Hepatocyte (in vitro differentiated cells): ENCODE results near the gene DTHD1. TPM values are rescaled to one million over a fixed set of nuclear protein-coding genes. Genes with fewer than 3 reads are reported as not detected.

Experiments used
- DNase-seq: peaks from one replicate; pipeline ENCODE4 v3.0.0-alpha.2; 2016; ENCODE audit warnings: low spot score
- H2AFZ ChIP-seq: fragments of 200-600 bp; sonication (generic); 2 replicates; pipeline ENCODE4 v1.6.0; 2016; ENCODE audit warnings: antibody characterized with exemption, mild to moderate bottlenecking
- H3K27ac ChIP-seq: fragments of 200-600 bp; sonication (generic); 2 replicates; pipeline ENCODE4 v1.5.1; 2016; ENCODE audit warnings: mild to moderate bottlenecking
- H3K27me3 ChIP-seq: fragments of 200-600 bp; sonication (generic); 2 replicates; pipeline ENCODE4 v1.6.1; 2016
- H3K36me3 ChIP-seq: fragments of 200-600 bp; sonication (generic); replicated peaks from 2 replicates; pipeline ENCODE4 v1.5.1; 2016; ENCODE audit warnings: low read depth; ENCODE audit not compliant: insufficient read depth
- H3K4me1 ChIP-seq: fragments of 200-600 bp; sonication (generic); 2 replicates; pipeline ENCODE4 v1.5.1; 2016; ENCODE audit warnings: mild to moderate bottlenecking, moderate library complexity; ENCODE audit not compliant: insufficient read depth
- H3K4me2 ChIP-seq: fragments of 200-600 bp; sonication (generic); 2 replicates; pipeline ENCODE4 v1.6.0; 2016
- H3K4me3 ChIP-seq: fragments of 200-600 bp; sonication (generic); 2 replicates; pipeline ENCODE4 v1.5.1; 2016; ENCODE audit warnings: mild to moderate bottlenecking
- H3K79me2 ChIP-seq: fragments of 200-600 bp; sonication (generic); 2 replicates; pipeline ENCODE4 v1.6.0; 2017; ENCODE audit warnings: mild to moderate bottlenecking
- H3K9me2 ChIP-seq: fragments of 200-600 bp; sonication (generic); replicated peaks from 2 replicates; pipeline ENCODE4 v1.6.0; 2017; ENCODE audit warnings: mild to moderate bottlenecking; ENCODE audit not compliant: insufficient read depth
- H3K9me3 ChIP-seq: fragments of 200-600 bp; sonication (generic); 2 replicates; pipeline ENCODE4 v1.5.1; 2016; ENCODE audit warnings: low read depth, mild to moderate bottlenecking
- H4K20me1 ChIP-seq: fragments of 200-600 bp; sonication (generic); 2 replicates; pipeline ENCODE4 v1.6.0; 2016; ENCODE audit warnings: mild to moderate bottlenecking; ENCODE audit not compliant: insufficient read depth, poor library complexity, severe bottlenecking
- CTCF ChIP-seq: fragments of 200-600 bp; sonication (generic); IDR thresholded peaks from 2 replicates; pipeline ENCODE4 v1.5.1; 2016; ENCODE audit warnings: antibody characterized with exemption, mild to moderate bottlenecking; ENCODE audit not compliant: poor library complexity
- EZH2 ChIP-seq: fragments of 200-600 bp; sonication (generic); IDR thresholded peaks from 2 replicates; pipeline ENCODE4 v1.6.1; 2016; ENCODE audit warnings: antibody characterized with exemption, mild to moderate bottlenecking, borderline replicate concordance
- EZH2phosphoT487 ChIP-seq: fragments of 200-600 bp; sonication (generic); IDR thresholded peaks from one replicate; pipeline ENCODE4 v1.6.1; 2018; ENCODE audit warnings: antibody characterized with exemption, mild to moderate bottlenecking, low read depth, moderate library complexity; ENCODE audit not compliant: unreplicated experiment, severe bottlenecking
- WGBS: methylation state at CpG from one replicate; pipeline ENCODE4 v1.1.6; 2016; ENCODE audit warnings: low lambda C conversion rate; ENCODE audit errors: missing lambda C conversion rate; 5-methylcytosine and 5-hydroxymethylcytosine counted together
- polyA plus RNA-seq: library from polyadenylated mRNA; unstranded; fragments of >200 nt; fragmentation: Nextera tagmentation; extraction: Ambion mirVana; gene quantifications from 2 replicates; pipeline ENCODE4 v1.2.1, GENCODE V29; 2016
- total RNA-seq: library from RNA; depleted of rRNA; stranded (reverse); fragments of >200 nt; gene quantifications from 2 replicates; pipeline ENCODE4 v1.2.3, GENCODE V29; 2014

DTHD1 gene
- total and polyA plus RNA-seq, 2 experiments from 2014 or later: not detected

GRCh38 chr4:36386691-36387090 is 105.3 kb downstream of the DTHD1 start:
- Histone ChIP-seq H3K36me3 (no peaks in the 10 kb centered on the region), H3K4me3 (no peak overlapping the region), H3K79me2 (no peaks in the 10 kb centered on the region), H3K27me3 (no peaks in the 10 kb centered on the region), H3K9me3 (no peaks in the 10 kb centered on the region), H3K9me2 (no peaks in the 10 kb centered on the region), H2AFZ (no peak overlapping the region), H3K27ac (no peak overlapping the region), H3K4me1 (peaks cover 1% of the 10 kb centered on the region), H3K4me2 (no peak overlapping the region), H4K20me1 (no peaks in the 10 kb centered on the region)
- TF ChIP-seq CTCF: peak; percentile 41
- no peak for TF ChIP-seq EZH2
- no peak for DNase-seq

- Histone ChIP-seq H3K27me3 (no peaks in the 10 kb centered on the region), H3K9me3 (no peaks in the 10 kb centered on the region), H3K4me1 (peaks cover 3% of the 10 kb centered on the region), H4K20me1 (no peaks in the 10 kb centered on the region), H3K9me2 (no peaks in the 10 kb centered on the region), H3K27ac (no peak overlapping the region), H2AFZ (no peak overlapping the region), H3K36me3 (no peaks in the 10 kb centered on the region), H3K79me2 (no peaks in the 10 kb centered on the region), H3K4me2 (no peak overlapping the region), H3K4me3 (no peak overlapping the region)
- TF ChIP-seq EZH2: no peak
- DNase-seq: no peak
- WGBS: 28% methylated on average over 5 of the region's 5 CpGs
These were observed 107.3 kb downstream of the DTHD1 start for GRCh38 chr4:36388710-36389109.

DNA sequence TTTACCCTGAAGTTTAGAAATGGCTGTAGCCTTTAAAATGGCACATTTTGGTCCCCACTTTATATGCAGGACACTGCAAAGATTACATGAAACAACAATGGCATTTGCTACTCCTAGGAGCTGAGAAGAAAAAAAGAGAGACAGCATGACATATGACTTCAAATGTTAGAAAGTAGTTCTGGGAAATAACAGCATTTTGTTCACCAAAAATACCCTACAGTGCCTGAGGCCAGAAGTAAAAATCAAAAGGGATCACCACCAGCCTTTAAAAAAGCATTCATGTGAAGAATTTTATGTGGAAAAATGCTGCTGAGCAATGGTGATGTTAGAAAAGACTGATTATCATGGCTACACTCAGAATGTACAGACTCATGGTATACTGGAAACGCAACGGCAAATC is 110.0 kb downstream of the DTHD1 start:
- Histone ChIP-seq H3K4me1 (peaks cover 3% of the 10 kb centered on the region), H3K79me2 (no peaks in the 10 kb centered on the region), H3K27ac (no peak overlapping the region), H2AFZ (no peak overlapping the region), H3K9me2 (no peaks in the 10 kb centered on the region), H3K9me3 (no peaks in the 10 kb centered on the region), H3K36me3 (no peaks in the 10 kb centered on the region), H3K4me2 (no peak overlapping the region), H4K20me1 (no peaks in the 10 kb centered on the region), H3K4me3 (no peak overlapping the region), H3K27me3 (no peaks in the 10 kb centered on the region)
- TF ChIP-seq EZH2phosphoT487 (no peak), CTCF (no peak), EZH2 (no peak)
- WGBS: 60% methylated on average over 2 of the region's 2 CpGs
- DNase-seq: no peak

- Histone ChIP-seq H3K9me2 (no peaks in the 10 kb centered on the region), H4K20me1 (no peaks in the 10 kb centered on the region), H3K79me2 (no peaks in the 10 kb centered on the region), H3K4me3 (no peak overlapping the region), H3K9me3 (no peaks in the 10 kb centered on the region), H3K27ac (no peak overlapping the region), H3K4me1 (peaks cover 3% of the 10 kb centered on the region), H2AFZ (no peak overlapping the region), H3K27me3 (no peaks in the 10 kb centered on the region), H3K36me3 (no peaks in the 10 kb centered on the region), H3K4me2 (no peak overlapping the region)
- WGBS: 50% methylated on average over 1 of the region's 1 CpG
- no peak for TF ChIP-seq EZH2phosphoT487
- no peak for TF ChIP-seq EZH2
- TF ChIP-seq CTCF: no peak
- peak; percentile 27 for DNase-seq
These were observed 110.6 kb downstream of the DTHD1 start for GRCh38 chr4:36392024-36392423.
